K562 (cell line): ENCODE results near the gene NARF. TPM values are rescaled to one million over a fixed set of nuclear protein-coding genes. Genes with fewer than 3 reads are reported as not detected.

Experiments used
- BRD4 ChIP-seq: fragments of 200-600 bp; sonication (generic); IDR thresholded peaks from 2 replicates; pipeline ENCODE4 v1.6.1; 2017; ENCODE audit warnings: inconsistent platforms
- CHCHD3 ChIP-seq: fragments of 250-450 bp; sonication (Bioruptor Pico); IDR thresholded peaks from 2 replicates; pipeline ENCODE4 v2.1.2; 2022; ENCODE audit warnings: mild to moderate bottlenecking
- DLX4 ChIP-seq: fragments of 250-450 bp; sonication (Bioruptor Pico); IDR thresholded peaks from 2 replicates; pipeline ENCODE4 v1.6.1; 2021; ENCODE audit warnings: mild to moderate bottlenecking
- GATAD2A ChIP-seq: fragments of 450-650 bp; IDR thresholded peaks from 2 replicates; pipeline ENCODE4 v1.6.1; 2017
- HSF4 ChIP-seq: fragments of 250-450 bp; sonication (Bioruptor Pico); IDR thresholded peaks from 2 replicates; pipeline ENCODE4 v2.1.2; 2022; ENCODE audit warnings: mild to moderate bottlenecking, moderate library complexity, borderline replicate concordance
- KDM5B ChIP-seq: fragments of 200-600 bp; sonication (generic); IDR thresholded peaks from 2 replicates; pipeline ENCODE4 v1.6.1; 2012; ENCODE audit warnings: low read depth, mild to moderate bottlenecking, moderate library complexity, low read length, control low read depth, inconsistent platforms; ENCODE audit not compliant: insufficient replicate concordance
- OTX1 ChIP-seq: fragments of 450-650 bp; formaldehyde crosslinking; IDR thresholded peaks from 2 replicates; pipeline ENCODE4 v1.4.0; 2022; ENCODE audit warnings: mild to moderate bottlenecking
- SAFB2 ChIP-seq: fragments of 200-400 bp; formaldehyde crosslinking; IDR thresholded peaks from 2 replicates; pipeline ENCODE4 v1.6.1; 2018; ENCODE audit warnings: borderline replicate concordance, low read length, low read depth, moderate library complexity; ENCODE audit not compliant: severe bottlenecking
- SAP30 ChIP-seq: fragments of 200-600 bp; sonication (generic); IDR thresholded peaks from 2 replicates; pipeline ENCODE4 v1.6.1; 2012; ENCODE audit warnings: borderline replicate concordance, low read depth, mild to moderate bottlenecking, moderate library complexity, low read length, control low read depth, inconsistent platforms; ENCODE audit not compliant: insufficient read depth, poor library complexity, severe bottlenecking
- SMARCA4 ChIP-seq: fragments of 450-650 bp; IDR thresholded peaks from 2 replicates; pipeline ENCODE4 v1.6.1; 2016
- TAF1 ChIP-seq: IDR thresholded peaks from 2 replicates; pipeline ENCODE4 v1.6.1; 2011; ENCODE audit warnings: mild to moderate bottlenecking, low read length, moderate library complexity; ENCODE audit not compliant: insufficient read depth, control insufficient read depth, severe bottlenecking; ENCODE audit errors: extremely low read depth
- TEAD4 ChIP-seq, 2 experiments: sonication (generic) in 1 of 2; formaldehyde crosslinking in 1 of 2; IDR thresholded peaks; 2 replicates each; pipeline versions ENCODE4 v1.6.1 to v1.8.0; 2012 to 2022; ENCODE audit warnings: borderline replicate concordance in 1 of 2, inconsistent platforms in 1 of 2, low read length in 1 of 2, mild to moderate bottlenecking in 1 of 2, missing genetic modification reagents in 1 of 2
- WHSC1 ChIP-seq: IDR thresholded peaks from one replicate; pipeline ENCODE4 v1.6.1; 2012; ENCODE audit warnings: low read length, control low read depth, inconsistent platforms
- ZBTB40 ChIP-seq, 2 experiments: fragments of 450-650 bp in 1 of 2; sonication (generic) in 1 of 2; formaldehyde crosslinking in 1 of 2; IDR thresholded peaks; 2 replicates each; pipeline versions ENCODE4 v1.7.1 to v1.9.0; 2016 to 2022; ENCODE audit warnings: inconsistent platforms in 1 of 2, mild to moderate bottlenecking in 1 of 2, missing genetic modification reagents in 1 of 2
- ZC3H11A ChIP-seq: IDR thresholded peaks from 2 replicates; pipeline ENCODE4 v1.6.1; 2012; ENCODE audit warnings: low read depth, low read length, improper control_type of control experiment
- ZNF3 ChIP-seq: fragments of 250-450 bp; sonication (Bioruptor Pico); IDR thresholded peaks from 2 replicates; pipeline ENCODE4 v1.5.0; 2021; ENCODE audit warnings: mild to moderate bottlenecking, moderate library complexity
- ZNF384 ChIP-seq: IDR thresholded peaks from 2 replicates; pipeline ENCODE4 v1.6.1; 2012; ENCODE audit warnings: low read depth, low read length, improper control_type of control experiment
- ZNF436 ChIP-seq: fragments of 250-450, 450-650 bp; sonication (Bioruptor Pico); formaldehyde crosslinking; IDR thresholded peaks from 2 replicates; pipeline ENCODE4 v1.7.0; 2020; ENCODE audit warnings: mild to moderate bottlenecking
- polyA plus RNA-seq, 8 experiments: library from polyadenylated mRNA; depleted of rRNA in 4 of 8; stranded (reverse) in 5 of 8; unstranded in 3 of 8; fragments of >200 nt; fragmentation: Nextera tagmentation in 2 of 8; fragmentation: Illumina TruSeq in 1 of 8; extraction: Ambion mirVana in 2 of 8; extraction: Trizol in 1 of 8; gene quantifications; 2 replicates each; pipeline versions ENCODE4 v1.2.1 to v1.2.3, GENCODE V29; 2011 to 2014; ENCODE audit warnings: inconsistent platforms in 1 of 8, missing spikeins in 1 of 8
- total RNA-seq, 7 experiments: library from RNA; depleted of rRNA in 6 of 7; stranded (reverse); fragments of >200 nt in 6 of 7; fragmentation: Illumina TruSeq in 2 of 7; extraction: Trizol in 2 of 7; gene quantifications; 2 replicates each; pipeline versions ENCODE4 v1.2.1 to v1.2.3, GENCODE V29; 2011 to 2021; ENCODE audit warnings: low replicate concordance in 1 of 7

The NARF gene
- total and polyA plus RNA-seq, 9 of the 15 experiments (the other 6 are each of a cell fraction or from before 2014, with no cell fraction given): 60.4 to 423 (median 132) TPM

GRCh38 chr17:82496529-82497434 lies 38.2 kb downstream of the NARF start (continued):
- TF ChIP-seq TAF1: no peak
- no peak for TF ChIP-seq SMARCA4
- no peak for TF ChIP-seq ZNF436 (CRISPR knock-in tag)
- TF ChIP-seq BRD4: no peak
- 0 out of 2 replicates have a peak, but pooled peaks have one; percentile 30 for TF ChIP-seq ZBTB40 (IDR thresholded peaks at IDR 0.05)
- TF ChIP-seq ZBTB40 (CRISPR knock-in tag; IDR thresholded peaks at IDR 0.05): peak; percentile 16; the same call in 1 of the 2 replicates
- TF ChIP-seq CHCHD3: no peak
- TF ChIP-seq ZC3H11A: no peak
- TF ChIP-seq WHSC1: no peak
- no peak for TF ChIP-seq OTX1 (CRISPR knock-in tag)
- TF ChIP-seq SAP30: peak; percentile 63
- no peak for TF ChIP-seq DLX4 (CRISPR knock-in tag)
- TF ChIP-seq GATAD2A: no peak
- no peak for TF ChIP-seq TEAD4 (IDR thresholded peaks at IDR 0.05; ENCODE audit: low read length)
- peak; percentile 87; the same call in 1 of the 2 replicates for TF ChIP-seq TEAD4 (CRISPR knock-in tag; IDR thresholded peaks at IDR 0.05; ENCODE audit: borderline replicate concordance)
- no peak for TF ChIP-seq ZNF384
- no peak for TF ChIP-seq SAFB2
- no peak for TF ChIP-seq HSF4 (CRISPR knock-in tag)
- TF ChIP-seq ZNF3 (CRISPR knock-in tag): no peak
- peak; percentile 41 for TF ChIP-seq KDM5B
